IMR-90 (cell line): Measurements from ENCODE around the gene HMG20A. TPM values are rescaled to one million over a fixed set of nuclear protein-coding genes. Genes with fewer than 3 reads are reported as not detected.

Experiments
- ATAC-seq: fragments of 200-7000 bp; cut with Tn5 transposase; 2 replicates; pipeline ENCODE4 v1.9.1; 2020; ENCODE audit warnings: low read depth, mild to moderate bottlenecking, moderate library complexity
- BruUV-seq: library from RNA; stranded (reverse); fragments of 400-500 nt; replicated peaks from 2 replicates; lab custom pipeline; 2021; lab: Mats Ljungman, UMichigan
- CTCF ChIA-PET: fragments of 300-600 bp; formaldehyde crosslinking; extraction: SDS; loops from one replicate; lab custom pipeline; 2021; ENCODE audit warnings: antibody characterized with exemption; lab: Yijun Ruan, JAX
- POLR2A ChIA-PET: fragments of 300-600 bp; sonication (Branson Sonifier 250); formaldehyde crosslinking; loops from one replicate; lab custom pipeline; 2022; ENCODE audit warnings: antibody characterized with exemption; ENCODE audit not compliant: unreplicated experiment; lab: Charles Lee
- DNase-seq: peaks from one replicate; pipeline ENCODE4 v3.0.0; 2013
- H2AFZ ChIP-seq: replicated peaks from 2 replicates; pipeline ENCODE3; 2013; ENCODE audit warnings: low read length, mild to moderate bottlenecking; ENCODE audit not compliant: poor library complexity
- H2AK5ac ChIP-seq: 2 replicates; pipeline ENCODE4 v1.6.1; 2013; ENCODE audit warnings: low read depth, low read length, inconsistent platforms
- H2AK9ac ChIP-seq: replicated peaks from 2 replicates; pipeline ENCODE3; 2013; ENCODE audit warnings: mild to moderate bottlenecking, low read depth, low read length, moderate library complexity; ENCODE audit not compliant: poor library complexity
- H2BK120ac ChIP-seq: 2 replicates; pipeline ENCODE4 v1.6.1; 2013; ENCODE audit warnings: low read depth, low read length, inconsistent platforms
- H2BK15ac ChIP-seq: 3 replicates; pipeline ENCODE4 v1.6.1; 2013; ENCODE audit warnings: low read depth, low read length, inconsistent platforms
- H2BK20ac ChIP-seq: 2 replicates; pipeline ENCODE4 v1.6.1; 2013; ENCODE audit warnings: low read depth, mild to moderate bottlenecking, inconsistent platforms, low read length, moderate library complexity
- H2BK5ac ChIP-seq: 2 replicates; pipeline ENCODE4 v1.6.1; 2013; ENCODE audit warnings: mild to moderate bottlenecking, low read depth, low read length, inconsistent platforms; ENCODE audit not compliant: poor library complexity, severe bottlenecking
- H3K14ac ChIP-seq: replicated peaks from 2 replicates; pipeline ENCODE4 v1.6.1; 2013; ENCODE audit warnings: low read depth, low read length, inconsistent platforms
- H3K18ac ChIP-seq: 2 replicates; pipeline ENCODE4 v1.6.1; 2013; ENCODE audit warnings: low read depth, low read length, control low read depth
- H3K23ac ChIP-seq: 2 replicates; pipeline ENCODE4 v1.6.1; 2013; ENCODE audit warnings: low read depth, low read length, inconsistent platforms
- H3K27ac ChIP-seq: 2 replicates; pipeline ENCODE4 v1.5.1; 2013; ENCODE audit warnings: mild to moderate bottlenecking, control low read depth, low read length; ENCODE audit not compliant: insufficient read depth
- H3K27me3 ChIP-seq: 2 replicates; pipeline ENCODE4 v1.6.1; 2013; ENCODE audit warnings: low read length; ENCODE audit not compliant: control insufficient read depth, insufficient read depth
- H3K36me3 ChIP-seq: 2 replicates; pipeline ENCODE4 v1.6.1; 2013; ENCODE audit warnings: low read length, mixed read lengths; ENCODE audit not compliant: control insufficient read depth, insufficient read depth
- H3K4ac ChIP-seq: 2 replicates; pipeline ENCODE4 v1.6.1; 2013; ENCODE audit warnings: low read depth, low read length, inconsistent platforms
- H3K4me1 ChIP-seq: 2 replicates; pipeline ENCODE4 v1.6.1; 2013; ENCODE audit warnings: low read length, mixed read lengths; ENCODE audit not compliant: control insufficient read depth, insufficient read depth
- H3K4me2 ChIP-seq: 2 replicates; pipeline ENCODE4 v1.6.1; 2013; ENCODE audit warnings: low read depth, mild to moderate bottlenecking, control low read depth, low read length, moderate library complexity
- H3K4me3 ChIP-seq: 2 replicates; pipeline ENCODE4 v1.5.1; 2013; ENCODE audit warnings: low read depth, mild to moderate bottlenecking, control low read depth, low read length, moderate library complexity; ENCODE audit not compliant: insufficient read depth
- H3K56ac ChIP-seq: 2 replicates; pipeline ENCODE4 v1.6.1; 2013; ENCODE audit warnings: low read length, inconsistent platforms; ENCODE audit not compliant: insufficient read depth; ENCODE audit errors: extremely low read depth
- H3K79me1 ChIP-seq, 2 experiments: 2 replicates each; pipeline ENCODE4 v1.6.1; 2013; ENCODE audit warnings: low read length in 2 of 2, inconsistent platforms in 1 of 2, low read depth in 1 of 2
- H3K9ac ChIP-seq: 2 replicates; pipeline ENCODE4 v1.6.1; 2013; ENCODE audit warnings: low read depth, low read length, control low read depth
- H3K9me1 ChIP-seq: 2 replicates; pipeline ENCODE4 v1.6.1; 2013; ENCODE audit warnings: low read length, inconsistent platforms; ENCODE audit not compliant: insufficient read depth
- H3K9me3 ChIP-seq: 2 replicates; pipeline ENCODE4 v1.6.1; 2013; ENCODE audit warnings: low read length; ENCODE audit not compliant: control insufficient read depth, insufficient read depth
- H4K20me1 ChIP-seq: 2 replicates; pipeline ENCODE4 v1.6.1; 2013; ENCODE audit warnings: low read length, inconsistent platforms; ENCODE audit not compliant: insufficient read depth
- H4K5ac ChIP-seq: 2 replicates; pipeline ENCODE4 v1.6.1; 2013; ENCODE audit warnings: mild to moderate bottlenecking, low read depth, low read length, control low read depth
- H4K8ac ChIP-seq, 2 experiments: 2 replicates each; pipeline ENCODE4 v1.6.1; 2013; ENCODE audit warnings: low read depth in 2 of 2, low read length in 2 of 2, control low read depth in 1 of 2, inconsistent platforms in 1 of 2
- H4K91ac ChIP-seq: 2 replicates; pipeline ENCODE4 v1.6.1; 2013; ENCODE audit warnings: low read depth, low read length, inconsistent platforms; ENCODE audit not compliant: insufficient read depth
- FOS ChIP-seq: fragments of 150-350 bp; IDR thresholded peaks from 2 replicates; pipeline ENCODE4 v1.6.1; 2016; ENCODE audit warnings: low read depth, low read length
- MAFK ChIP-seq: IDR thresholded peaks from 2 replicates; pipeline ENCODE4 v1.6.1; 2012; ENCODE audit warnings: low read depth, low read length, improper control_type of control experiment
- MAZ ChIP-seq: IDR thresholded peaks from 2 replicates; pipeline ENCODE4 v1.6.1; 2012; ENCODE audit warnings: low read depth, mild to moderate bottlenecking, low read length, improper control_type of control experiment, moderate library complexity, borderline replicate concordance
- RCOR1 ChIP-seq: IDR thresholded peaks from 2 replicates; pipeline ENCODE4 v1.6.1; 2012; ENCODE audit warnings: mild to moderate bottlenecking, low read length, improper control_type of control experiment; ENCODE audit not compliant: insufficient replicate concordance
- RFX5 ChIP-seq: IDR thresholded peaks from 2 replicates; pipeline ENCODE4 v1.8.0; 2012; ENCODE audit warnings: low read depth, mild to moderate bottlenecking, low read length, moderate library complexity
- whole genome bisulfite sequencing, 2 experiments: methylation state at CpG; one replicate each; pipeline versions ENCODE4 v1.1.5 to v1.1.7; 2013; ENCODE audit warnings: missing lambda C conversion rate in 2 of 2; ENCODE audit not compliant: insufficient read length in 1 of 2; ENCODE audit errors: extremely low coverage in 2 of 2; 5-methylcytosine and 5-hydroxymethylcytosine counted together
- dilution Hi-C: fragments of 300-500 bp; cut with HindIII; formaldehyde crosslinking; loops from one replicate; pipeline ENCODE4 v1.14.3; 2018; ENCODE audit warnings: low sequenced_read_pairs; ENCODE audit not compliant: unreplicated experiment
- in situ Hi-C: fragments of 300-500 bp; cut with MboI; formaldehyde crosslinking; loops from 3 replicates; pipeline ENCODE4 v1.14.3; 2019; ENCODE audit warnings: low sequenced_read_pairs, inconsistent platforms, mixed read lengths
- intact Hi-C: fragments of 100-400 bp; cut with micrococcal nuclease; formaldehyde crosslinking; loops from 2 replicates; pipeline ENCODE4 v1.10.0; 2022
- polyA plus RNA-seq, 3 experiments: library from polyadenylated mRNA; depleted of rRNA; stranded (reverse); fragments of >200 nt; gene quantifications; 2 replicates each; pipeline ENCODE4 v1.2.3, GENCODE V29; 2012; ENCODE audit warnings: low replicate concordance in 1 of 3
- total RNA-seq: library from RNA; depleted of rRNA; stranded (reverse); fragments of >200 nt; gene quantifications from 2 replicates; pipeline ENCODE4 v1.2.3, GENCODE V29; 2012
- TF ChIP-seq, protein P1 (sequence below): fragments of 150-350 bp; IDR thresholded peaks from 2 replicates; pipeline ENCODE4 v1.6.1; 2017; ENCODE audit warnings: mild to moderate bottlenecking, antibody characterized with exemption, low read length, low read depth

Gene HMG20A
- total and polyA plus RNA-seq, 2 of the 4 experiments (the other 2 are of a cell fraction), result 22.3 to 25.3 TPM

DNA sequence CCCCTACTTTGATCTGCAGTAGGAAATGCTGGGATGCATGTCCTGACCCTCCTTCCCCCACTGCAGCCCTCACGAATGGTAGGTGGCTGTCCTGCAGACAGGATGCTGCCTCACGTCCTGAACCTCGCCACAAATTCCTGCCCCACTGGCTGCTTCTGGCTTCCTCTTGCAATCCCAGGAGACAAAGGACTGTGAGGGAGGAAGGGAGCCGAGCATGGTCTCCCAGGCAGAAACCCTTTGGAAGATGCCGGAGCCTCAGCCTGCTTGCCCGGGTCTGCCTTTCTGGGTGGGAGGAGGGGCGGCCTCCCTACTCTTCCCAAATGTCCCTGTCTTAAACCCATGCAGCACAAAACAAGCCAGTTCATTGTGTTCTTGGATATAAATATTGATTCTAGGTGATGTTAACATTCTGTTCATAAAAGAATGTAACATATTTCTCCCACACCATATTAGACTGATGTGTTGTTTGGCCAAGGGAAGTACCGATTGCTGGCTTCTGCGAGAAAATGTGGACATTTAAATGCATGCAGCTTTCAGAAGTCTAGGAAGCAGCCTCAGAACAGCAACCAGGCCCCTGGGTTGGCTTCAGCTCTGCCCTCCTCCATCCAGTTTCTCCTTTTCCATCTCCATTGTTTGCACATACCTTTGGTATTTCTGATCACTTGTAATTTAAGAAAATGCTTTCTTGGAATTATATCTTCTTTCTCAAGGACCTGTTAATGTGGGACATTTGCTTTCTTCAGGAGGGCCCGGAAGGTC, 75.3 kb downstream of the HMG20A start:
- Histone ChIP-seq H3K18ac (peak overlapping the region; percentile 66), H3K27me3 (no peaks in the 10 kb centered on the region), H4K5ac (peak overlapping the region; percentile 66), H2BK120ac (peak overlapping the region; percentile 89), H4K20me1 (no peaks in the 10 kb centered on the region), H3K9me3 (no peaks in the 10 kb centered on the region), H3K4ac (peak overlapping the region; percentile 97), H3K4me3 (no peak overlapping the region), H4K91ac (peak overlapping the region; percentile 91), H3K23ac (peak overlapping the region; percentile 81), H4K8ac (peak overlapping the region; percentile 9 to 86; a peak in 3 of 4 replicates), H2AFZ (peak overlapping the region; percentile 91), H2BK20ac (peak overlapping the region; percentile 73), H2AK5ac (peak overlapping the region; percentile 92), H3K4me1 (peaks cover 25% of the 10 kb centered on the region), H3K14ac (peak overlapping the region; percentile 81), H3K4me2 (peak overlapping the region; percentile 48), H3K79me1 (peaks cover 0 to 25% of the 10 kb centered on the region in 2 experiments; a peak in 2 of 4 replicates), H3K9ac (no peak overlapping the region; the same call in 1 of the 2 replicates), H2AK9ac (peak overlapping the region; percentile 93), H3K36me3 (no peaks in the 10 kb centered on the region), H2BK15ac (peak overlapping the region; percentile 13; the same call in 2 of the 3 replicates), H3K9me1 (peaks cover 12% of the 10 kb centered on the region; the same call in 1 of the 2 replicates), H2BK5ac (peak overlapping the region; percentile 77), H3K56ac (peak overlapping the region; percentile 53; the same call in 1 of the 2 replicates), H3K27ac (peak overlapping the region; percentile 64; the same call in 1 of the 2 replicates)
- ChIA-PET POLR2A (interaction anchor here (1.1 kb wide), 1 partner anchor 77 kb away, joined by 3 read pairs; no protein-coding TSS in a partner anchor), CTCF (interaction anchor here (1.1 to 2.7 kb wide), 5 partner anchors 14 to 378 kb away, joined by 4 to 16 read pairs (median 4); no protein-coding TSS in a partner anchor)
- dilution Hi-C loops, result no loop called here
- WGBS, 2 experiments, result no CpG with 5 or more reads among the region's 10 CpGs
- DNase-seq, result peak; percentile 43
- no TSS peak for BruUV-seq
- intact Hi-C loops, result loop anchor here (1.0 to 5.0 kb wide), 6 partner anchors 39 to 389 kb away; no protein-coding TSS in a partner anchor
- in situ Hi-C loops, result loop anchor here (10.0 kb wide), 1 partner anchor 381 kb away; no protein-coding TSS in a partner anchor
- ATAC-seq, result peak; percentile 22
- no peak for TF ChIP-seq RFX5
- no peak for TF ChIP-seq FOS
- TF ChIP-seq RCOR1, result no peak
- TF ChIP-seq, protein P1, sequence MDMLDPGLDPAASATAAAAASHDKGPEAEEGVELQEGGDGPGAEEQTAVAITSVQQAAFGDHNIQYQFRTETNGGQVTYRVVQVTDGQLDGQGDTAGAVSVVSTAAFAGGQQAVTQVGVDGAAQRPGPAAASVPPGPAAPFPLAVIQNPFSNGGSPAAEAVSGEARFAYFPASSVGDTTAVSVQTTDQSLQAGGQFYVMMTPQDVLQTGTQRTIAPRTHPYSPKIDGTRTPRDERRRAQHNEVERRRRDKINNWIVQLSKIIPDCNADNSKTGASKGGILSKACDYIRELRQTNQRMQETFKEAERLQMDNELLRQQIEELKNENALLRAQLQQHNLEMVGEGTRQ, result no peak
- no peak for TF ChIP-seq MAFK
- no peak for TF ChIP-seq MAZ
